GM21526 (cell line): ENCODE measurements around the gene GPATCH2.
"Not testable (repeated sequence)": the region's sequence is repeated elsewhere in the genome, so short reads cannot be mapped to it uniquely, and the experiment has no call there.

Source experiments
- ATAC-seq: cut with Tn5 transposase; IDR thresholded peaks from one replicate; pipeline ENCODE4 v1.9.1; 2021; ENCODE audit warnings: moderate library complexity; ENCODE audit not compliant: unreplicated experiment, low FRiP score

Gene GPATCH2

DNA sequence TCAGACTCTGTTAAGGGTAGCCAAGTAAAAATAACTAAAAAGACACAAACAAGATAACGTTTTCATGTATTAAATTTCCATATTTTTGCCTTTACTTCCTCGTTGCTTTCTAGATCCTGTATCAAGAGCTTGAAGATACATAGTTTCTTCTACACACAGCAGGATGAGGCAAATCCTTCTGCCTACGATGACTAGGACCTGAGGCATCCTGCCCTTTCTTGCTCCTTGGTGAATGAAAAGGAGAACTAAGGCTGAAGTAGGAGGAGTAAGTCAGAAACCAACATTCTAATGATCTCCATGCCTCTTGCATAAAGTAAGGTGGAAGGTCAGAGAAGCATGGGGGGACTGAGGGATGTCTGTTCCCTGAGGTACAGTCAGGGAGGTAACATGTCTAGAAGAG, 102.6 kb downstream of the GPATCH2 start:
- ATAC-seq: no peak

DNA sequence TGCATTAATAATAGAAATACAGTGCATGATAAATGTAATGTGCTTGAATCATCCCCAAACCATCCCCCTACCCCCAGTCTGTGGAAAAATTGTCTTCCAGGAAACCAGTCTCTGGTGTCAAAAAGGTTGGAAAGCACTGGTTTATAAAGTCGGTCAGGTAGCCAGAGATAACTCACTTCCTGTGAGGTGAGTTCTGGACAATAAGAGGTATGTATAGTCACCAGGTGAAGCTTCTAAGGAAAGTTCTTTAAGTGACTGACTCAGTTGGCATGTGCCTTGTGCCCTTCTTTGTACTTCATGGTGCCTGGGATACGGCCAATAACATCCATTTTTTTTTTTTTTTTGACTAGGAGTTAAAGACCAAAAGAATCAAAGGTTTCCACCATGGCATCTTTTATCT, 103.7 kb downstream of the GPATCH2 start:
- no peak for ATAC-seq

DNA sequence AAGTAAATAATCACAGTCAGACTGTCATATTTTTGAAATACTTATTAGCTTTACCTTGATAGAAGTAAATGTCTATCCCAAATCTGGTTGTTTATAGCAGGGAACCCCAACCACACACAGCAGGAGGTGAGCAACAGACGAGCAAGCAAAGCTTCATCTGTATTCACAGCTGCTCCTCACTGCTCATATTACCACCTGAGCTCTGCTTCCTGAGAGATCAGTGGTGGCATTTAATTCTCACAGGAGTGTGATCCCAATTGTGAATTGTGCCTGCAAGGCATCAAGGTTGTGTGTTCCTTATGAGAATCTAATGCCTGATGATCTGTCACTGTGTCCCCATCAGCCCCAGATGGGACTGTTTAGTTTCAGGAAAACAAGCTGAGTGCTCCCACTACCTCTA, 104.3 kb downstream of the GPATCH2 start:
- ATAC-seq: no peak

DNA sequence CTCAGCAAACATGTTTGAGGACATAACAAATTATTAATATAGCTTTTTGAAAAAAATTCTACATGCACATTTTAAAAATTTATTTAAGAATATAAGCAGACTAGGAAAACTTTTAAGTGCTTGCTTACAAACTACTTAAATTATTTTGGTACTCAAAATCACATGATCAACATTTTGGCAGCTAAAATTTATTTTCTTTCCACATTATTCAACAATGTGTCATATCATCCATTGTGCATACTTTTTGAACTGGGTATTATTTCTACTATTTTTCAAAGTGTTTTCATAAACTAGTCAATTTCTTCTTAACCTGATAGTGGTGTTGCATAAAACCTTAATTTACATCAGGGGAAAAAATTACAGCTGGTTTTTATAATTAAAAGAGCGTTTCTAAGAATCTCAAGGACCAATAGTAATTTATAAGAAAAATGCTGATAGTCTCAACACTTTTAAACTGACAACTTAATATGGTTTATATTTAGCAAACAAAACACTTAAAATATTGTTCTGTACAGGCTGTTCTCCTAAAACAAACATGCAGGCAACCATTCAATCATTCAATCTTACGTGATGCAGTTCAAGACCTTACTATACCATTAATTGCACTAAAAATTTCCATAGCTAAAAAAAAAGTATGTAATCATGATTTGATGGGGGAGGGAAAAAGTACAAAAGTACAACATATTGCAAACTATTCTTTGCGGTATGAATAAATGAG, 105.0 kb downstream of the GPATCH2 start:
- ATAC-seq: no peak

DNA sequence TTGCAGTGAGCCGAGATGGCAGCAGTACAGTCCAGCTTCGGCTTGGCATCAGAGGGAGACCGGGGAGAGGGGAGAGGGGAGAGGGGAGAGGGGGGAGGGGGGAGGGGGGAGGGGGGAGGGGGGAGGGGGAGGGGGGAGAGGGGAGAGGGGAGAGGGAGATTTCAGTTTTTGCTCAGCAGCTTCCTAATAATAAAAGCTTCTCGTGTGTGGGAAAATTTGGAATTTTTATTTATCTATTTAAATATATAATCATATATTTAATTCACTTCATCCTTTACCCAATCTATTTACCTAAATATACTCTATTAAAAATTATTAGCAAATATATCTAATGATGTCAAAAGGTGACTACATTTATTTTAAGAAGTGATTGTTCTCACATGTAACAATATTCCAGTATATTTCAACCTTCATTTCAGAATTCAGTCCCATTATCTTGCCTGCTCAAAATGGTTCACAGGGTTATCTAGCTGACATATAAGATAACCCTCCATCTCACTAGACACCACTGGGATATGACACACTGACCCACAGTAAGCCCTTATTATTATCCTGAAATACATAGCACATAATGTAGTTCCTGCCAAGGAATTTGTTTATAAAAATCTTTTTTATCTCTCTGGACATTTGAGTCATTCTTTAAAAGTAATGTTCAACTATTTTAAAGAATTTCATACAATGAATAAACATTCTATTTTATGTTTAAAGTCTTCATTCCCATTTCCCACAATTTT, 105.9 kb downstream of the GPATCH2 start:
- ATAC-seq: no peak

DNA sequence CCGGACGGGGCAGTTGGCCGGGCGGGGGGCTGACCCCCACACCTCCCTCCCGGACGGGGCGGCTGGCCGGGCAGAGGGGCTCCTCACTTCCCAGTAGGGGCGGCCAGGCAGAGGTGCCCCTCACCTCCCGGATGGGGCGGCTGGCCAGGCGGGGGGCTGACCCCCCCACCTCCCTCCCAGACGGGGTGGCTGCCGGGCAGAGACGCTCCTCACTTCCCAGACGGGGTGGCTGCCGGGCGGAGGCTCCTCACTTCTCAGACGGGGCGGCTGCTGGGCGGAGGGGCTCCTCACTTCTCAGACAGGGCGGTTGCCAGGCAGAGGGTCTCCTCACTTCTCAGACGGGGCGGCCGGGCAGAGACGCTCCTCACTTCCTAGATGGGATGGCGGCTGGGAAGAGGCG, 107.0 kb downstream of the GPATCH2 start:
- not testable (repeated sequence) for ATAC-seq

DNA sequence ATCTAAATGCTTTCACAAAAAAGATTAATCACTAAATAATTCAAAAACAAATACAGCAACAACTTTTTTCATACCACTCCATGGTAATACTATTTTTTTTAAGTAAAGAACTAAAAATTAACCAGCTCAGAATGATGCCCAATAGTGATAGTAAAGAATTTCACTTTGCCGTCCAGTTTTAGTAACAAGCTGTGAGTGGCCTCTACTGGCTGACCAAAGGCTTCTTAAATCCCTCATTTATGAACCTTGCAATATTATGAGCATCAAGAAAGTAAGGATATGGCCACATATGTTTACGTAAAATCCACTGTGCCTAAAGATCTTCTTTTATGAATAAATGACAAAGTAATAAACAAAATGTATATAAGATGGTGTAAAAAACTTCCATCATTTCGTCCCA, 108.6 kb downstream of the GPATCH2 start:
- ATAC-seq: no peak

DNA sequence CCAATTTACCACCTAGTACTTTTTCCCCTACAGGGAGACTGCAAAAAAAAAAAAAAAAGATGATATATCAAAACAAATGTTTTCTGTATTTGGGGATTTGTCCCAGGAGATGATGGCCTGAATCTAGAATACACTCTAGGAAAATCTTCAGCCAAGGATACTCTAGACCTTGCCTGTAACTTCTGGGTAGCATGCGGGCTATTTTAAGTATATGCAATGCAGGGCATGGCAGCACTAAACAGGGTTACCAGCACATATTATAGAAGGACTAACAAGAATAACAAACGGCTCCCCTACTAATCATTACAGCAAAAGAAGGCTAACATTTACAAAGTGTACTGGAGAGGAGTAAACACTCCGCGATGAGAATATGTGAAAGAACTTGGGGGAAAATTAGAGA, 109.6 kb downstream of the GPATCH2 start:
- no peak for ATAC-seq

DNA sequence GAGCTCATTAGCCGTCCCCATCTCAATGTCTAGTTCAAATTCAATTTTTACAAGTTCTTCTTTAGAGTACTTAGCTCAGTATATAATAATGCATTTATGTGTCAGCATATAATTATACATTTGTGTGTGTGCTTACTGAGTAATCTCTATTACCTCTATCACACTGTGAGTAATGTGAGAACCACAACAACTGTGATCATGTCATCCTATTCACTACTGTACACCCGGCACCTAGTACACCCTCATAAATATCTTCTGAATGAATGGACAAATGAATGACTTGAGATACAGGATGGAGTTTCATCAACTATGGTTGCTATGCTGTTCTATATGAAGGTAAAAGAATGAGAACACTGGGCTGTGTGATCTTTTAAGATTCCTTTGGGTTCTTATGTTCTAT, 124.0 kb downstream of the GPATCH2 start:
- ATAC-seq: no peak

DNA sequence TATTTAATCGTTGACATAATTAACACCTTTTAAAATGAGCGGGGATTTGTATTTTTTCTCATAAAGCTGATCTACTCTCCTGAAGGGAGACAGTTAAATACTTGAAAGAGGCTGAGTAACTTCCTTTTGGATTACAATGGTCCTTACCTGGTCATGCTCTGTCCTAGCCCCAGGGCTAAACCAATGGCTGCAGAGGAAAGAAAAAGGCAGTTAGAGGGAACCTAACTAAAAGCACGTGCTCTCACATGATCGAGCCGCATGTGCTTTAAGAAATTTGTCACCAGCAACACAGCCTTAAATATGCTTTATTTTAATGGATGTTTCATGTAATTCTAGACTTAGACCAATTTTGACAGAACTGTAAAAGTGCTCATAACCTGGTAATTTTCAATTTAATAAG, 132.7 kb downstream of the GPATCH2 start:
- ATAC-seq: no peak

DNA sequence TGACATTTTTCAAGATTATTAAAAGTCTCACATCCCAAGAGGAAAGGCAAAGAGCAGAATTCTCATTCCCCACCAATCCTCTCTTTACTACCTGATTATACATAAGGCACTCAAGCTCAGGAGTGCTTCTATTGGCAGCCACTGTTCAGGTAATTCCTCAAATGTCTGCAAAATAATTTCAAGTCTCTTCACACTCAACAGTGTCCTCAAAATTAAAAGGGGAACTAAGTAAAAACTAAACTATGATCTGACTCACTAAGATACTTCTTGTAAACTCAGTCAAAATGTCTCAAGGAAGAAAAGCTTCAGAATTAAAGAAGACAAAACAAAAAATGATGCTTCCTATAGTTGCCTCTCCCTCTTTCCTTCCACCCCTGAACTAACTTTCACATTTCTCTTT, 135.6 kb downstream of the GPATCH2 start:
- ATAC-seq: peak; percentile 95

DNA sequence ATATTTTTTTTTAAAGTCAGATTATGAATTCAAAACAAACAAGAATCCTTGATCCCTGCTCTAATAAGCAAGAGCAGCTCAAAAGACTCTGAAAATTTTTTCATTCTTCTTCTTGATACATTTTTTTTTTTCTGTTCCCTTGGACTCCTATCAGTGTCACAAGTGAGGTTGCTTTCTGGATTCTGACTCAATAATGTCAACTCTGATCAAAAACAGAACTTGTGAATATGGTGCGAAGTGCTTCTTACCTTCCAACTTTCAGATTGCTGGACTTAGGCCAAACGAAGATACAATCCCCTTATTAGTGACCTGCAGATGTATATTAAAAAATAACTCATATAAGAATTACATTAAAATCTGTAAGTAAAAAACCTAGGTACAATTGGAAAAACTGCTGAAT, 136.1 kb downstream of the GPATCH2 start:
- peak; percentile 68 for ATAC-seq

DNA sequence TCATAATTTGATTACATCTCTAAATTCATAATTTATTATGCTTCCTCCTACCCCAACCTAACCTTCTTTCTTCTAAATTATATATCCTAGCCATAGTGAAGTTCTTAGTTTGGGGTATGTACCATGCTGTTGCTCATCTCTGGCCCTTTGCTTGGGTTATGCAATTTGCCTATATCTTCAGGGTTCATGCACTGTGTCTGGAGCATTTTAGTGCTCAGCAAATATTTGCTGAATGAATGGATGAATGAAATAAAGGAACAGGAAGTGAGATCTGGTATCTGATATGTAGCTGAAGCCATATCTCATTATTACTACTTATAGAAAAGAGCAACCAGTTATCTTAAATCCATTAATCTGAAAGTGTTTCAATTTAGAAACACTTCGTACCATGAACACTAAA, 137.6 kb downstream of the GPATCH2 start:
- no peak for ATAC-seq

DNA sequence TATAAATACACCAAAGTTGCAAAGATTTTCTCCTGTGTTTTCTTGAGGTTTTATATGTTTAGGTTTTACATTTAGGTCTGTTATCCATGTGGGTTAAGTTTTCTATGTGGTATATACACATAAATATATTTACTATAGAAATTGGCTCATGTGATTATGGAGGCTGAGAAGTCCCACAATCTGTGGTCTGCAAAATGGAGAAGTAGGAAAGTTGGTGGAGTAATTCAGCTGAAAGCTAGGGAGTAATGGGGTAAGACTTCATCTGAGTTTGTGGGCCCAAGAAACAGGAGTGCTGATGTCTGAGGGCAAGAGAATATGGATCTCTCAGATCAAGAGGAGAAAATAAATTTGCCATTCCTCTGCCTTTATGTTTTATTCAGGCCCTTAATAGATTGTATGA, 146.0 kb downstream of the GPATCH2 start:
- no peak for ATAC-seq

DNA sequence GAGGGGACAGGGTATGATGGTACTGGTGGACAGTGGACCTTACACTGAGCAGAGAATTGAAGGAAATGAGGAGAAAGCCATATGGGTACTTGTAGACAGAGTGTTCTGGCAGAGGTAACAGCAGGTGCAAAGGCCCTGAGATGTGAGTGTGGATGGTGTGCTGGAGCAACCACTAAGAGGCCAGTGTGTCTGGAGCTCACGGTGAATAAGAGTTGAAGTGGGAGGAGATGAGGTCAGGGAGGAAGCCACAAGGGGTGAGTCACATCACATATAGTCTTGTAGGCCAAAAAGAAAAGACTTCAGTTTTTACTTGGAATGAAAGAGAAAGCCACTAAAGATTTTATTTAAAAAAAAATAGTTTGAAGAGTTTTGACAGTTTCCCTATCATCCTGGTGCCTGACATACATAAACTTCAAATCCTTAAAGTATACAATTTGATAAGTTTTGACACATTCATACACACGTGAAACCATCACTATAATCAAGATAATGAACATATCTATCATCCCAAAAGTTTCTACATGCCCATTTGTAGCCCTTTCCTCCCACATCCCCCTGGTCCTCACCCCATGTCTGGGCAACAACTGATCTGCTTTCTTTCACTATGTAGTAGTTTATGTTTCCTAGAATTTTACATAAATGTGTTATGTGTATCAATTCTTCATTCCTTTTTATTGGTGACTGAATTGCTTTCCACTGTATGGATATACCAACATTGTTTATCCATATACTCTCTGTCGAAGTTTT, 148.4 kb downstream of the GPATCH2 start:
- peak; percentile 96 for ATAC-seq

DNA sequence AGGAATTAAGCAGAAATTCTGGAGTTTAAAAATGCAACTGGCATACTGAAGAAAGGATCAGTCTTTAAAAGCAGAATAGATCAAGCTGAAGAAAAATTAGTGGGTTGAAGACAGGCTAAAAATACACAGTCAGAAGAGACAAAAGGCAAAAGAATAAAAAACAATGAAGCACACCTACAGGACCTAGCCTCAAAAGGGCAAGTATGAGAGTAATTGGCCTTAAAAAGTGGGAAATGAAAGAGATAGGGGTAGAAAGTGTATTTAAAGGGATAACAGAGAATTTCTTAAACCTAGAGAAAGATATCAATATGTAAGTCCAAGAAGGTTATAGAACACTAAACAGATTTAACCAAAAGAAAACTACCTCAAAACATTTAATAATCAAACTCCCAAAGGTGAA, 152.4 kb downstream of the GPATCH2 start:
- no peak for ATAC-seq

DNA sequence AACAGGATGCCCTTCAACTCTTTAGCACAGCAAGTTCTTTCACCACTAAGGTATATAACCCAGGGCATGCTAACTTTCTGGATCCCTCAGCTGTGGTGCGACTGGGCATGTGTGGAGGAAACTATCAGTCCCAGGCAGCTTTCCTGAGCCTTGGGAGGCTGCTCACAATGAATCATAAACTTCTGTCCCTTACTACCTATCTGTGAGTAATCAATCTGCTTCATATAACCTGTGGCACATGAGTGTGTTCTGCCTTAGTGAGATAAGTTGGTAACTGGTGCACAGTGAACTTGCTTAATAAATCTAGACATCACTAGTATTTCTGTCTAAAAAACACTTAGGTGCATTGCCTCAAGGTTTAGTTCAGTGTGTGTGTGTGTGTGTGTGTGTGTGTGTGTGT, 158.0 kb downstream of the GPATCH2 start:
- no peak for ATAC-seq

DNA sequence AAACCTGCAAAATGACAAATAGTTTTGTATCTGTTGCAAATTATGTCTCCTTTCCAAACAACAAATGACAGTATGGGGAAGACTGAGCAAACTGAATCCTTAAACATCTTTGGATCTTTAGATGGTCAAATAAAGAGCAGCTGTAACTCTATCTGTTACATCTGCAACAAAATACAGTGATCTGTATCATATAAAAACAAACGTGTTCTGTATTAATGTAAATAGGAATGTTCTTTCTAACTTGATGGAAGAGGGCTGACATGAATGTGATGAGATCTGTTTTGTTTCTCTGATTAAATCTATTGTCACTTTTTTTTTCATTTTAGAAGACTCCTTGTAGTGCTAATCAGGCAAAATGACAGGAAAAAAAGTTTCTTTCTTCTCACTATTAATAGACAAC, 159.5 kb downstream of the GPATCH2 start:
- no peak for ATAC-seq

DNA sequence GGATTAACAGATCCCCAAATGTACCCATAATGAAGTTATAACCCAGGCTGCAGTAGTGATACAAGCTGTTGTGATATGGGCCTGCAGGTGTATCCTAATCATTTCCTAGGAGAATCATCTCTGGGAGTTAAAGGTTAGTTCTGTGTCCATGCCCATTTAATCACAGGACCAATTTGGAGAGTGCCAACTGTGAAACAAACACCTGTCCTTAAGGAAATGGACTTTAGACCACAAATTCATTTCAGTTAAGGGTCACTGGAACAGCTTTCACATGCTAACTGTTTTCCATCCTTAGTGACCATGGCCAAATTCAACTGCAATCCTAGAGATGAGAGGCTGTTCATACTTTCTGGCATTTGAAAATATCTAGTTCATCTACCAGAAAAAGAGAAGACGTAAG, 160.9 kb downstream of the GPATCH2 start:
- ATAC-seq: no peak

DNA sequence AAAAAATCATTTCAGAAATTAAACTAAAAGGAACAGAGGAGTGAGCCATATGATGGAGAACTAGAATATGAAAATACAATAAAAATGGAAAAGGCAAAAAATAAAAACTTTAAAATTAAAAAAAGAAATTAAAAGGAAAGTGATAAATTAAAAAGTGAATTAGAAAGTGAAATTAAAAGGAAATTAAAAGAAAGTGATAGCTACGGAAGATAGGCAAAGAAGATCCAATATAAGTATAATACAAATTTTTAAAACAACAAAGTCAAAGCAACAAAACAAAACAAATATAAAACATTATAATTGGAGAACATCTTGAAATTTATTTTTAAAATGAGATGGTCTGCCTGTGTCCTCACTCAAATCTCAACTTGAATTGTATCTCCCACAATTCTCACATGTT, 165.8 kb downstream of the GPATCH2 start:
- no peak for ATAC-seq

DNA sequence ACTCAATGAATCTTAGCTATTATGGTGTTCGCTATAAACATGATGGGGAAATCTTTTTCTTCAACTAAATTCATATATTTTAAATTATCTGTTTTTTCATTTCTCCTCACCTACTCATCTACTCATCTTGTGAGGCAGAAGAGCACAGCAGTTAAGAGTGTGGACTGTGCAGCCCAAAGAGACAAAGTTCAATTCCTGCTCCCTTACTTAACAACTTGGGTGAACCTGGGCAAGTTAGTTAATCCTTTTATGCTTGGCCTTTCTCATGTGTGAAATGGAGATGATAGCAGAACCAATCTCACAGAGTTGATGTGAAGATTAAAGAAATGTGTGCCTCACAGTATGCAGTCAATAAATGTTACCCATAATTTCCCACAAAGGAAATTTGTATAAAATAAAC, 168.2 kb downstream of the GPATCH2 start:
- ATAC-seq: no peak

DNA sequence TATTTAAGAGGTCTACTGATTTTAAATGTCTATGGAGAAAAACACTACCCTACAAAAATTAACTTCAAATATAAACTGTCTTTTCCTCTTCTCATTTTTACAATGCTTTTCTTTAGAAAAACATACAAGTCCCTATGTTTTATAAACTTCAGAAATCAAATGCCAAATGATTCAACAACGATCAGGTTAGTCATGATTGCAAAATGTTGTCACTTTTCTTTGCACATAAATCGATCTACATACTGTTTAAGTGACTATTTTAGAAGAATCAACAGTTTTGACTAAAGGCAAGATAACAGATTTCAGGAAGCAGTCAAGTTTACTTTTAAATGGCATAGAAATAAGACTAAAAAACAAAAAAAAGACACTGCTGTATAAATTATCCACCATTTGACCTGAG, 168.7 kb downstream of the GPATCH2 start:
- no peak for ATAC-seq
